GM04504 (cell line): ENCODE results near the gene ZBTB16.

Experiments used
- DNase-seq: peaks from one replicate; pipeline ENCODE4 v3.0.0-alpha.2; 2012; ENCODE audit warnings: low read depth

Gene ZBTB16

GRCh38 chr11:114282488-114282887 is 223.0 kb downstream of the ZBTB16 start:
- no peak for DNase-seq

DNA sequence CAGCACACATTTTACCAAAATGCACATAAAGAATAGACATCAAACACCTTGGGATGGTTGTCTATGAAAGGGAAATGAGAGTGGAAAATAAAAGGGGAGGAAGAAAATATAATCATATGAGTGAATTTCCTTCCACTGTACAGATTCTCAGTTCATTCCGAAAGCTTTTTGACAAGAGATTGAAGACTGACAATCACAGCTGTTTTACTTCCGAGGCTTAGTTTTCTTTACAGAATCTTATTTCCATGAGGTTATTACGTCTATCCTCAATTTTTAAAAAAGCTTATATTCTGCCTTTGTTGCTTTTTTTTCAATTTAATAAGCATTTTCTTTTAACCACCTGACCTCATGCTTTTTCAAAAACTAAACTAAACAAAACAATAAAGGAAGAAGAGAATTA is 223.9 kb downstream of the ZBTB16 start:
- no peak for DNase-seq

- DNase-seq, result no peak
Observed at GRCh38 chr11:114284021-114284420, 224.5 kb downstream of the ZBTB16 start.

- no peak for DNase-seq
Observed at GRCh38 chr11:114284914-114285313, 225.4 kb downstream of the ZBTB16 start.

DNA sequence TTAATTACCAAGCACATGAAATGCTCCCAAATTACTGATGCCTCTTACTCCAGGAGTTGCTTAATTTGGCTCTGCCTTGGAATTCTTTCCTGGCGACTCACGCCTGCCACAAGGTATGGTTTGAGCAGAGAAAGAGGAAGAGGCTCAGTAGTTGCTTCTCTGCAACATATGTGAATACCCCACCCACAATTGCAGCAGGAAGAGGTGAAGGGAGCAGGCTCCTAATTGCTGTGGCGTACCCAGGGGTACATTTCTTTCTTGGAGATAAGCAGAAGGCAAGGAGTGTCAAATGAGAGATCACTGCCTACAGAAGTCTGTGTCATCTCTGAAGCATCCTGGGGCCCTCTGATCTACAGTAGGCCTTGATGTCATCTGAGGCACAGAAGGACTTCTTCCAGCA is 226.1 kb downstream of the ZBTB16 start:
- no peak for DNase-seq

DNA sequence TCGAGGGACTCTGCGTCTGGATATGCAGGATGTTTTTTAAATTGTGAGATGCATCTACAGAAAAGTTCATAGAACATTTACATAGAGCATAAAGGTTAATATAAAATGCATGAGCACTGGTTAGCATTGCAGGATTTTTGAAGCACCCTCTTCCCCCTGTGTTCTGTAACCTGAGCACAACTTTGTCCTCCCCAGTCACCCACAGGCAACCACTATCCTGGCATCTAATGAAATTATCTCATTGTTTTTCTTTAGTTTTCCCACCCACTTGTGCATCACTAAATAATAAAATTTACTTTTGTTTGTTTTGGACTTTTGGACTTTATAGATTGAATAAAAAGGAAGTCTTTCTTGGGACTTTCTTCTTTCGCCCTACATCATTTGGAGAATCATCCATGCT is 226.7 kb downstream of the ZBTB16 start:
- no peak for DNase-seq

DNA sequence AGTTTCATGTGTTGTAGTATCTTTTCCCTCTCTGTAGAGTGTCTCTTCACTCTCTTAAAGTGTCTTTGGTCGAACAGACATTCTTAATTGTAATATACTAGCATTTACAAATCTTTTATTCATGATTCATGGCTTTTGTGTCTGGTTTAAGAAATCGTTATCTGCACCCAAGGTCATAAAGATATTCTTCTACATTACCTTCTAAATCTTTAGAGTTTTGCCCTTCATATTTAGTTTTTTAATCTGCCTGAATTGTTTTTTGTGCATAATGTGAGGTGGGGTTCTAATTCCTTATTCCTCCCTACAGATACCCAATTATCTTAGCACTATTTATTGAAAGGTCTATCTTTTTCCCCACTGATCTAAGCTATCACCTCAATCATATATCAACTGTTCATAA is 227.6 kb downstream of the ZBTB16 start:
- DNase-seq, result no peak

DNA sequence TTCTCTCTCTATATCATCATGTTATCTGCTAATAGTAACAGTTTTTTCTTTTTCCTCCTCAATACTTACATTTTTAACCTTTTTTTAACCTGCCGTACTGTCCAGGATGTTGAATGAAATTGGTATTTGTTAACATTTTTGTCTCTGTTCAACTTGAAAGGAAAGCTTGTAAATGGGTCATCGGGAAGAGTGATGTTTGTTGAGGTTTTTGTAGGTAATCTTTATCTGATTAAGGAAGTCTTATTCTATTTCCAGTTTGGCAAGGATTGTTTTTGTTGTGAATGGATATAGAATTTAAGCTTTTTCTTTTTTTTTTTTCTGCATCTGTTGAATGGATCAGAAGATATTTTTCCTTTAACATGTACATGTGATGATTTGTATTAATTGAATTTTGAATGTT is 228.6 kb downstream of the ZBTB16 start:
- DNase-seq, result no peak

- no peak for DNase-seq
Observed at GRCh38 chr11:114289779-114290178, 230.3 kb downstream of the ZBTB16 start.

DNA sequence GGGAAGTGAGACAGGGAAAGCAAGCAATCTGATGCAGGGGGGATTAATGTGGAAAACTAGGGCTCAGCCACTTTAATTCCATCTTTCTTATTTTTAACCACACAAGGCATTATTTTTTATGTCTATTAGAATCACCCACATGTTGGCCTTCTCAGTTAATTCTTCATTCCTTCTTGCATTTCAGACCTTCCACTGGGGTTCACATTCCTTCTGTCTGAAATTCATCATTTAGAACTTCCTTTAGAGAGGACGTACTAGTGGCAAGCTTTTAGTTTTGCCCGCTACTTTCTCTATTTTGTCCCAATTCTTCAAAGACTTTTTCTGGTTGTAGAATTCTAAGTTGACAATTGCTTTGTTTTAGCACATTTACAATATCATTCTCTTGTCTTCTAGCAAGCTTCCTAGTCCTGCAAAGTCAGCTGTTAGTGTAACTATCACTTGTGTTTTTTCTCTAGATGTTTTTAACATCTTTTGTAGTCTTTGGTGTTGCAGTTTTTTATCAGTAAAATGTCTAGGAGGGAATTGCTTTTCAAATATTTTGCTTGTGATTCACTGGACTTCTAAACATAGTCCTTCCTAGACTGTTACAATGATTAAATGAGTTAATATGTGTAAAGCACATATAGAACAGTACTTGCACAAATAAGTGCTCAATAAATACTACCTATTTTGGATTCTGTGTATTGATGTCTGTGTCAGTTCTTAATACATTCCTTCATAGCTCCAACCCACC is 231.2 kb downstream of the ZBTB16 start:
- no peak for DNase-seq

DNA sequence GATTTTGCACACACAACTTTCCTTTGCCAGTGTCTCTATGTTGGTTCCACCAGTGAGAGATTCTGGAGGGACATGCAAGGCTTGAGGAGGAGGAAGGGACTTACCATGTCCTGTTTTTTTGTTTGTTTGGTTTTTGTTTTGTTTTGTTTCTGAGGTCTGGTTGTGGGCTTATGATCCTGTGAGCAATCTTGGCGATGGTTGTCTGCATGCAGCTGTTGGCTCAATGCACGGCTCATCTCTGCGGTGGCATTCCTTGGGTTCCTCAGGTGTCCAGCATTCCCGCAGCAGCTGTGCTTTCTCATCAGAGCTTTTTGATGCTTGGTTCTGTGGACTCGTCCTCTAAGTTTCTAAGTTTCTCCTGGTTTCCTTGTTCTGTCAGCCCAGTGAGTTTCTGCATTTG is 231.9 kb downstream of the ZBTB16 start:
- DNase-seq, result peak; percentile 64

DNA sequence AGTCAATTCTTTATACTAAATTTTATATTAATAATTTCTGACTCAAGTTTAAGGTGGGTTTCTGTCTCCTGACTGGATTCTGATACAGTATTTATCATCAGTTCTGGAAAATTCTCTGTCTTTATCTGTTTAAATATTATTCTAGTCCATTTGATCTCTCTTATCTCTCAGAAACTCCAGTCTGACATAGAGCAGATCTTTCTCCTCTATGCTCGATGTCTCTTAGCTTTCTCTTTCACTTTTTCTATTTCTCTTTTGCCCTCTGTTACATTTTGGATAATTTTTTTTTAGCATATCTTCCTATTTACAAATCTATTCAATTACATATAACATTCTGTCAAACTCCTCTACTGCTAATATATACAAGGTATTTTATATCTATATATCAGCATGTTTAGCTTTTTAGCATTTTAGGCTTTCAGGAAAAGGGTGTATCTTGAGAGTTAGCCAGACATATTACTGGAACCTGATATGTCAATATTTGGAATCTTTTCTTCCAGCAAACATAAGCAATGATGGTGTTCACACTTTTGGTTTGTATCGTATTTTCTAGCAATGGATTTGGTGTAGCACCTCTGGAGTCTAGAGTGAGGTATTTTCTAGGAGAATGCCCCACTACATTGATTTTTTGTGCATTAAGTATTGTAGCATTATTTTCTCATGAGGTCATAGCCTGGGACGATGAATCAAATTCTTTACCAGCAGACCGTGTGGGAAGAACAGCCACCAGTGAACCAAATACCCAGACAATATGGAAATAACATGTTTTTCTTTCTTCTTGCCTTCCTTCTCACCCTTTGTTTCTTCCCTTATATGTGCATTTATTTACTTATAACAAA is 232.6 kb downstream of the ZBTB16 start:
- peak; percentile 42 for DNase-seq

GRCh38 chr11:114293201-114293711 is 233.7 kb downstream of the ZBTB16 start:
- no peak for DNase-seq

GRCh38 chr11:114295676-114296604 is 236.4 kb downstream of the ZBTB16 start, which contains the start of gene NNMT:
TSS of gene NNMT (plus strand) at chr11:114296399. CDS start at chr11:114296557, 158 bp downstream.
- peak; percentile 96 for DNase-seq

DNA sequence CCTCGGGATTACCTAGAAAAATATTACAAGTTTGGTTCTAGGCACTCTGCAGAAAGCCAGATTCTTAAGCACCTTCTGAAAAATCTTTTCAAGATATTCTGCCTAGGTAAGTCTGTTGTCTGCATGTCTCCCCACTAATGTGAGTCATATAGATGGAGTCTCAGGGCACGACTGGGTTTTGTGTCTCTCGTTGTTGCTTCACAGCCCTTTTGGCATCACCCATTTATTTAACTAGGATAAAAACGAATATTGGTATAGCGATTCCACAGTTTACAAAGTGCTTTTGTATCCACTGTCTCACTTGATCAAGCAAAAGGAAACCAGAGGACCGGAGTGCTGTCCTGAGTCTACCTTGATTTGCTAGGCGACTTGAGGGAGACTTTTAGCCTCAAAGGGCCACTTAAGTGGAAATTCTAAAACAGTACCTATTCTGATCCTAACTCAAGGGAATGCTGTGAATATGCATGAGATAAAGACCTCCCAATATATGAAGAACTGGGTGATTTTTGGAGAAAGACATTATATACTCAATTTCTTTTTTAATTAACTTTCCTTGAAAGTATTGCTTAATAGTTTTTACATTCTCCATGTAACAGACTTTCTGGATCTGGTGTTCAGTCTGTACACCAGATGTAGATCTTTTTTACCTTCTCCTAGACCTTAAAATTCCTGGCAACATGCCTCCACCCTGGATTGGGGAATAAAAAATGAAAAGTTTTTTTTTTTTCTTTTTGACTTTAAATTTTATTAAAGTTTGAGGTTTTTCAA is 237.3 kb downstream of the ZBTB16 start:
- DNase-seq, result no peak

- no peak for DNase-seq
Observed at GRCh38 chr11:114297806-114298709, 238.5 kb downstream of the ZBTB16 start.

DNA sequence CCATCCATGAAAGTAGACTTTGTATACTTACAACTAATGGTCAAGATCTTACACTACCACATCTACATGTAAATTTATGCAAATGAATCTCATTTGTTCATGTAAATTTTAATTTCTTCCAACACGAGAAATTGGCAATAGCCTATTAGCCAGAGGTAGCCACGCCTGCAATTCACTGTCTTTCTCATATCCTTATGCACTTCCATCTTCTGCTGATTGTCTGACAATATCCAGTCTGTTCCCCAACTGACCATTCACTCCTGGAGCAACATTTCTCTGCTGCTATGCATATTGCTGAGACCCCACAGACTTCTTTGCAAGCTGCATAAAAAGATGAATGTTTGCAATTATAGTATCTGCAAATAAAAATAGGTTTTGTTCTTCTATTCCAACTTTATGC is 239.2 kb downstream of the ZBTB16 start:
- DNase-seq, result no peak
